Sigmoid colon (tissue), 7 donors: Measurements from ENCODE around the gene WHRN. TPM values are rescaled to one million over a fixed set of nuclear protein-coding genes. Genes with fewer than 3 reads are reported as not detected.

Source experiments
- DNase-seq: peaks from one replicate; pipeline ENCODE4 v3.0.0-alpha.2; 2019
- H3K27ac ChIP-seq, 4 donors: fragments of 200-600 bp; sonication (generic); one replicate each; pipeline ENCODE4 v1.5.1; 2016 to 2019; ENCODE audit warnings: mild to moderate bottlenecking in 1 of 4
- H3K27me3 ChIP-seq, 3 donors: fragments of 200-600 bp; sonication (generic); one replicate each; pipeline ENCODE4 v1.5.1; 2019; ENCODE audit warnings: mild to moderate bottlenecking in 1 of 3
- H3K36me3 ChIP-seq, 4 donors: fragments of 200-600 bp; sonication (generic); one replicate each; pipeline ENCODE4 v1.5.1; 2016 to 2019
- H3K4me1 ChIP-seq, 4 donors: fragments of 200-600 bp; sonication (generic); one replicate each; pipeline ENCODE4 v1.5.1; 2017 to 2019
- H3K4me3 ChIP-seq, 4 donors: fragments of 200-600 bp; sonication (generic); one replicate each; pipeline ENCODE4 v1.5.1; 2017 to 2019; ENCODE audit warnings: mild to moderate bottlenecking in 2 of 4, moderate library complexity in 1 of 4
- H3K9me3 ChIP-seq, 4 donors: fragments of 200-600 bp in 3 of 4; sonication (generic) in 3 of 4; one replicate each; pipeline versions ENCODE4 v1.5.1 to v1.6.1; 2013 to 2019
- CTCF ChIP-seq, 4 experiments: fragments of 450-650 bp in 3 of 4; fragments of 200-600 bp in 1 of 4; IDR thresholded peaks; one replicate each; pipeline ENCODE4 v1.5.1; 2016 to 2019; ENCODE audit warnings: antibody characterized with exemption in 4 of 4, mild to moderate bottlenecking in 3 of 4, moderate library complexity in 2 of 4
- EP300 ChIP-seq, 4 donors: sonication (generic); formaldehyde crosslinking; IDR thresholded peaks; one replicate each; pipeline ENCODE4 v1.6.1; 2017; ENCODE audit warnings: antibody characterized with exemption in 4 of 4
- POLR2A ChIP-seq, 2 donors: fragments of 450-650 bp; IDR thresholded peaks; one replicate each; pipeline ENCODE4 v1.6.1; 2016; ENCODE audit warnings: antibody characterized with exemption in 2 of 2, mild to moderate bottlenecking in 2 of 2, moderate library complexity in 2 of 2
- POLR2AphosphoS5 ChIP-seq, 4 donors: sonication (generic); formaldehyde crosslinking; IDR thresholded peaks; one replicate each; pipeline ENCODE4 v1.6.1; 2017; ENCODE audit warnings: antibody characterized with exemption in 4 of 4
- WGBS, 2 donors: extraction: QIAGEN DNeasy Blood & Tissue Kit; methylation state at CpG; one replicate each; pipeline ENCODE4 v1.1.7; 2013; 5-methylcytosine and 5-hydroxymethylcytosine counted together
- intact Hi-C: fragments of 100-400 bp; cut with DNase I; formaldehyde crosslinking; loops from one replicate; pipeline ENCODE4 v1.15.1; 2023
- polyA plus RNA-seq, 3 donors: library from polyadenylated mRNA; stranded (reverse); fragments of 200-250 nt; gene quantifications; one replicate each; pipeline ENCODE4 v1.2.3, GENCODE V29; 2013
- total RNA-seq, 4 donors: library from RNA; depleted of rRNA; stranded (reverse); fragments of >200 nt; gene quantifications; one replicate each; pipeline ENCODE4 v1.1.0, GENCODE V29; 2016
- donor health status: healthy with polysubstance abuse.
- donor health status: Bipolar disorder and iron deficiency.
- donor health status: healthy.

Gene WHRN
- total and polyA plus RNA-seq, 7 donors, result 0.60 to 7.8 (median 5.4) TPM

- peak; percentile 66 for DNase-seq
- Histone ChIP-seq H3K27me3 (no peaks in the 10 kb centered on the region), H3K4me3 (no peak overlapping the region), H3K4me1 (peaks cover 0 to 22% (median 18%) of the 10 kb centered on the region in 4 donors), H3K9me3 (no peaks in the 10 kb centered on the region), H3K36me3 (no peaks in the 10 kb centered on the region), H3K27ac (peak overlapping the region; percentile 29 to 72 (median 54))
- WGBS, 2 donors, result 62 to 81% methylated on average over 7 of the region's 7 CpGs
- intact Hi-C loops, result no loop called here
- TF ChIP-seq POLR2A (IDR thresholded peaks at IDR 0.05), result no peak
- TF ChIP-seq EP300 (IDR thresholded peaks at IDR 0.05), result peak in 2 of 4 donors; percentile 22 to 31
- TF ChIP-seq POLR2AphosphoS5 (IDR thresholded peaks at IDR 0.05), result peak in 2 of 4 donors; percentile 24 to 27
- TF ChIP-seq CTCF (IDR thresholded peaks at IDR 0.05), result no peak
Measured at GRCh38 chr9:114524247-114524681, 19.0 kb upstream of the WHRN start.

- DNase-seq, result no peak
- H3K4me3 ChIP-seq, result no peak overlapping the region
- 91 to 92% methylated on average over 3 of the region's 3 CpGs for WGBS, 2 donors
- no peaks in the 10 kb centered on the region for H3K27me3 ChIP-seq
- H3K4me1 ChIP-seq, result peaks cover 0 to 22% (median 18%) of the 10 kb centered on the region in 4 donors
- H3K9me3 ChIP-seq, result no peaks in the 10 kb centered on the region
- no peak overlapping the region for H3K27ac ChIP-seq
- TF ChIP-seq CTCF (IDR thresholded peaks at IDR 0.05) (no peak), POLR2A (IDR thresholded peaks at IDR 0.05) (no peak), POLR2AphosphoS5 (IDR thresholded peaks at IDR 0.05) (no peak), EP300 (IDR thresholded peaks at IDR 0.05) (no peak)
- H3K36me3 ChIP-seq, result no peaks in the 10 kb centered on the region
- intact Hi-C loops, result no loop called here
Measured at GRCh38 chr9:114522847-114523246, 17.6 kb upstream of the WHRN start.

GRCh38 chr9:114522286-114522685 lies 17.0 kb upstream of the WHRN start:
- 50 to 62% methylated on average over 2 of the region's 2 CpGs for WGBS, 2 donors
- Histone ChIP-seq H3K4me3 (no peak overlapping the region), H3K27me3 (no peaks in the 10 kb centered on the region), H3K4me1 (peaks cover 0 to 22% (median 18%) of the 10 kb centered on the region in 4 donors), H3K36me3 (no peaks in the 10 kb centered on the region), H3K9me3 (no peaks in the 10 kb centered on the region), H3K27ac (no peak overlapping the region)
- TF ChIP-seq POLR2A (IDR thresholded peaks at IDR 0.05), result no peak
- no peak for TF ChIP-seq CTCF (IDR thresholded peaks at IDR 0.05)
- no peak for TF ChIP-seq EP300 (IDR thresholded peaks at IDR 0.05)
- no peak for TF ChIP-seq POLR2AphosphoS5 (IDR thresholded peaks at IDR 0.05)
- no peak for DNase-seq
- intact Hi-C loops, result no loop called here

GRCh38 chr9:114521846-114522245 lies 16.6 kb upstream of the WHRN start:
- Histone ChIP-seq H3K36me3 (no peaks in the 10 kb centered on the region), H3K27ac (no peak overlapping the region), H3K9me3 (no peaks in the 10 kb centered on the region), H3K27me3 (no peaks in the 10 kb centered on the region), H3K4me1 (peaks cover 0 to 22% (median 18%) of the 10 kb centered on the region in 4 donors), H3K4me3 (no peak overlapping the region)
- TF ChIP-seq POLR2A (IDR thresholded peaks at IDR 0.05) (no peak), POLR2AphosphoS5 (IDR thresholded peaks at IDR 0.05) (no peak), CTCF (IDR thresholded peaks at IDR 0.05) (no peak), EP300 (IDR thresholded peaks at IDR 0.05) (no peak)
- DNase-seq, result no peak
- intact Hi-C loops, result no loop called here

GRCh38 chr9:114518599-114519022 lies 13.3 kb upstream of the WHRN start:
- WGBS, 2 donors, result 66 to 72% methylated on average over 4 of the region's 4 CpGs
- H3K27ac ChIP-seq, result no peak overlapping the region

More at GRCh38 chr9:114518599-114519022, 13.3 kb upstream of the WHRN start:
- H3K9me3 ChIP-seq, result no peaks in the 10 kb centered on the region
- intact Hi-C loops, result no loop called here
- H3K4me1 ChIP-seq, result peaks cover 0 to 1% (median 0%) of the 10 kb centered on the region in 4 donors
- no peaks in the 10 kb centered on the region for H3K27me3 ChIP-seq
- no peak for DNase-seq
- no peak for TF ChIP-seq CTCF (IDR thresholded peaks at IDR 0.05)
- no peak for TF ChIP-seq POLR2AphosphoS5 (IDR thresholded peaks at IDR 0.05)
- TF ChIP-seq POLR2A (IDR thresholded peaks at IDR 0.05), result no peak
- TF ChIP-seq EP300 (IDR thresholded peaks at IDR 0.05), result no peak
- H3K36me3 ChIP-seq, result no peaks in the 10 kb centered on the region
- H3K4me3 ChIP-seq, result no peak overlapping the region
